GM12864 (cell line): ENCODE data around the gene GP1BA.

ENCODE experiments used
- DNase-seq: peaks from one replicate; pipeline ENCODE4 v3.0.0-alpha.2; 2011; ENCODE audit warnings: low read depth
- H3K4me3 ChIP-seq: 2 replicates; pipeline ENCODE4 v1.5.1; 2011; ENCODE audit warnings: mild to moderate bottlenecking, low read depth, low read length, control low read depth
- TF ChIP-seq, protein P1 (sequence below): IDR thresholded peaks from 2 replicates; pipeline ENCODE4 v1.5.1; 2011; ENCODE audit warnings: low read depth, mild to moderate bottlenecking, moderate library complexity, low read length, control low read depth, inconsistent platforms; ENCODE audit errors: missing control alignments

GP1BA gene

DNA sequence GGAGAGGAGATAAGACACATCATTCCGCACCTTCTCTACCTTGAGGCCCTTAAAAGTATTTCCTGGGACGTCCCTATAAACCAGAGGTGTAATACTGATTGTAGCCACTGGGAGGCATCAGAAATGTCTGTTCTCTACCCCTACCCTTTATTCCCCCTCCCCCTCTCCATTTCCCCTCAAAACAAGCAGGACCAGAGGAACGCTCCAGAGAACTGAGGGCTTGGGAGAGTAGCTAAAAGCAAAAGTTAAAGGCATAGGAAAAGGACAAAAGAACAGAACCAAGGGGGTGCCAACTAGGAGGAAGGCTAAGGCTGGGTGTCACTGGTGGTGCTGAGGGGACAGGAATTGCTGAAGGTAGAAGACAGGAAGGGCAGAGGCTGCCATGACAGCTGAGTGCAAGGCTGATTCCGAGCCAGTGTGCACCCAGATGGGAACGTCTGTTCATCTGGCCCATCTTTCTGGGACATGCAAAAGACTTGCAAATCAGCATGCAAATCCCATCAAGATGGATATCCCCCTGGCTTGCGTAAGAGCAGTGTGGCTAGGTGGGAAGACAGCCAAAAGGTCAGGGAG, 48.7 kb downstream of the GP1BA start:
- TF ChIP-seq, protein P1, sequence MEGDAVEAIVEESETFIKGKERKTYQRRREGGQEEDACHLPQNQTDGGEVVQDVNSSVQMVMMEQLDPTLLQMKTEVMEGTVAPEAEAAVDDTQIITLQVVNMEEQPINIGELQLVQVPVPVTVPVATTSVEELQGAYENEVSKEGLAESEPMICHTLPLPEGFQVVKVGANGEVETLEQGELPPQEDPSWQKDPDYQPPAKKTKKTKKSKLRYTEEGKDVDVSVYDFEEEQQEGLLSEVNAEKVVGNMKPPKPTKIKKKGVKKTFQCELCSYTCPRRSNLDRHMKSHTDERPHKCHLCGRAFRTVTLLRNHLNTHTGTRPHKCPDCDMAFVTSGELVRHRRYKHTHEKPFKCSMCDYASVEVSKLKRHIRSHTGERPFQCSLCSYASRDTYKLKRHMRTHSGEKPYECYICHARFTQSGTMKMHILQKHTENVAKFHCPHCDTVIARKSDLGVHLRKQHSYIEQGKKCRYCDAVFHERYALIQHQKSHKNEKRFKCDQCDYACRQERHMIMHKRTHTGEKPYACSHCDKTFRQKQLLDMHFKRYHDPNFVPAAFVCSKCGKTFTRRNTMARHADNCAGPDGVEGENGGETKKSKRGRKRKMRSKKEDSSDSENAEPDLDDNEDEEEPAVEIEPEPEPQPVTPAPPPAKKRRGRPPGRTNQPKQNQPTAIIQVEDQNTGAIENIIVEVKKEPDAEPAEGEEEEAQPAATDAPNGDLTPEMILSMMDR = peak; percentile 84
- DNase-seq = no peak
- H3K4me3 ChIP-seq = no peak overlapping the region

DNA sequence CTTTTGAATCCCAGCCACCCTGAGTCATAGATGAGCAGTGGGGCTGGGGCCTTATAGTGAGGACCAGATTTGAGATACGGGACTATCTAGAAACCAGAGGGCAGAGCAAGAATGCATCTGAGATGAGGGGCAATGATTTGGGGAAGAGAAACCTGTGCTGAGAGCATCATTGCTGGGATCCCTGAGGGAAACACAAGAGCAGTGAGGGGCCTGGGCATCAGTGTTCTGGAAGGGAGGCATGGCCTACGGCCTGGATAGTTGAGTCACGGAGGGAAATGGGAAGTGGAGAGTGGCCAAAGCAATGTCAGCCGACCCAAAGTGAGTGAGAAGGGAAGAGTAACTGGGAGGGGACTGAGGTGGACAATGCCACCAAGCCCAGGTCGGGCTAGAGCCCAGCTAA, 50.2 kb downstream of the GP1BA start:
- TF ChIP-seq, protein P1 = no peak
- DNase-seq = no peak
- H3K4me3 ChIP-seq = no peak overlapping the region
